Activated CD8-positive, alpha-beta T cell treated with anti-CD3 and anti-CD28 coated beads for 36 hours (primary cell): ENCODE measurements around the gene CX3CL1. TPM values are rescaled to one million over a fixed set of nuclear protein-coding genes. Genes with fewer than 3 reads are reported as not detected.

Source experiments
- ATAC-seq: fragments of 200-7000 bp; cut with Tn5 transposase; one replicate; pipeline ENCODE4 v1.10.0; 2021; ENCODE audit warnings: mild to moderate bottlenecking, moderate library complexity
- CTCF ChIA-PET: fragments of 350-600 bp; sonication (Branson Sonifier 250); formaldehyde crosslinking; loops from one replicate; lab custom pipeline; 2021; ENCODE audit warnings: antibody characterized with exemption; lab: Charles Lee
- POLR2A ChIA-PET: fragments of 350-600 bp; sonication (Branson Sonifier 250); formaldehyde crosslinking; loops from one replicate; lab custom pipeline; 2021; ENCODE audit warnings: antibody characterized with exemption; lab: Charles Lee
- DNase-seq: peaks from one replicate; pipeline ENCODE4 v3.0.0-alpha.2; 2020
- H3K27ac Mint-ChIP-seq: one replicate; pipeline ENCODE4 v1.8.0; 2021; ENCODE audit warnings: mild to moderate bottlenecking, mixed read lengths
- H3K27me3 Mint-ChIP-seq: one replicate; pipeline ENCODE4 v1.8.0; 2021; ENCODE audit warnings: mixed read lengths
- H3K36me3 Mint-ChIP-seq: one replicate; pipeline ENCODE4 v1.8.0; 2021; ENCODE audit warnings: low read depth, mixed read lengths
- H3K4me1 Mint-ChIP-seq: one replicate; pipeline ENCODE4 v1.8.0; 2021; ENCODE audit warnings: low read depth, mixed read lengths
- H3K4me3 Mint-ChIP-seq: one replicate; pipeline ENCODE4 v1.8.0; 2021; ENCODE audit warnings: mild to moderate bottlenecking, moderate library complexity, mixed read lengths
- H3K9me3 Mint-ChIP-seq: one replicate; pipeline ENCODE4 v1.8.0; 2021; ENCODE audit warnings: mixed read lengths
- intact Hi-C: fragments of 100-400 bp; cut with micrococcal nuclease; formaldehyde crosslinking; loops from one replicate; pipeline ENCODE4 v1.10.0; 2022
- total RNA-seq, 2 experiments: library from RNA; stranded (reverse); gene quantifications; one replicate each; pipeline ENCODE4 v1.2.3, GENCODE V29; 2021
- TF ChIP-seq, protein P1 (sequence below): fragments of 200-600 bp; IDR thresholded peaks from one replicate; pipeline ENCODE4 v1.8.0; 2022; ENCODE audit warnings: antibody characterized with exemption, mild to moderate bottlenecking

Gene CX3CL1
- total RNA-seq, 2 experiments from 2014 or later = 0.09 TPM; not detected in 1

DNA sequence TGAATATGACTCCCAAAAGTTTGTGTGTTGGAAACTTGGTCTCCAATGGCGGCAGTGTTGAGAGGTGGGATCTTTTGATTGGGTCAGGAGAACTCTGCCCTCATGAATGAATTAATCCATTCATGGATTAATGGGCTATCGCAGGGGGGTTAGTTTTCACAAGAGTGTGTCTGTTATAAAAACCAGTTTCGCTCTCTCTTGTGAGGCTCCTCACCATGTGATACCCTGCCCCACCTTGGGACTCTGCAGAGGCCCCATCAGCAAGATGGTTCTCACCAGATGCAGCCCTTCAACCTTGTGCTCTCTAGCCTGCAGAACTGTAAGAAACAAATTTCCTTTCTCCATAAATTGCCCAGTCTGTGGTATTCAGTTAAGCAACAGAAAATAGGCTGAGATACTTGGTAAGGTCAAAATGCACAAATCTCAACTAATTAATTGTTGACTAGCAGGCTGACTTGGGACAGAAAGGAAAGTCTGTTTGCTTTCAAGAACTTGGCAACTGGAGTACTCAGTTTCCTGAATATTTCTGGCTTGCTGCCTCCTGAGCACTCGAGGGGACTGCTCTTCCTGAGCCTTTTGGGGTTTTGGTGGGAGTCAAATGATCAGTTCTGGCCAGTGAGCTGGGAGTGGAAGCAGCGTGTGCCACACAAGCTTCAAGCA lies 18.5 kb downstream of the CX3CL1 start:
- Mint-ChIP-seq H3K4me1 (peaks cover 10% of the 10 kb centered on the region), H3K9me3 (no peaks in the 10 kb centered on the region), H3K4me3 (no peak overlapping the region), H3K36me3 (no peaks in the 10 kb centered on the region), H3K27ac (no peak overlapping the region), H3K27me3 (peaks cover 1% of the 10 kb centered on the region)
- intact Hi-C loops = no loop called here
- ATAC-seq (no peak), DNase-seq (no peak)
- POLR2A ChIA-PET = no interaction called here
- TF ChIP-seq, protein P1, sequence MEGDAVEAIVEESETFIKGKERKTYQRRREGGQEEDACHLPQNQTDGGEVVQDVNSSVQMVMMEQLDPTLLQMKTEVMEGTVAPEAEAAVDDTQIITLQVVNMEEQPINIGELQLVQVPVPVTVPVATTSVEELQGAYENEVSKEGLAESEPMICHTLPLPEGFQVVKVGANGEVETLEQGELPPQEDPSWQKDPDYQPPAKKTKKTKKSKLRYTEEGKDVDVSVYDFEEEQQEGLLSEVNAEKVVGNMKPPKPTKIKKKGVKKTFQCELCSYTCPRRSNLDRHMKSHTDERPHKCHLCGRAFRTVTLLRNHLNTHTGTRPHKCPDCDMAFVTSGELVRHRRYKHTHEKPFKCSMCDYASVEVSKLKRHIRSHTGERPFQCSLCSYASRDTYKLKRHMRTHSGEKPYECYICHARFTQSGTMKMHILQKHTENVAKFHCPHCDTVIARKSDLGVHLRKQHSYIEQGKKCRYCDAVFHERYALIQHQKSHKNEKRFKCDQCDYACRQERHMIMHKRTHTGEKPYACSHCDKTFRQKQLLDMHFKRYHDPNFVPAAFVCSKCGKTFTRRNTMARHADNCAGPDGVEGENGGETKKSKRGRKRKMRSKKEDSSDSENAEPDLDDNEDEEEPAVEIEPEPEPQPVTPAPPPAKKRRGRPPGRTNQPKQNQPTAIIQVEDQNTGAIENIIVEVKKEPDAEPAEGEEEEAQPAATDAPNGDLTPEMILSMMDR = no peak
- CTCF ChIA-PET = interaction anchor here (0.7 kb wide), 1 partner anchor 25 kb away, joined by 3 read pairs; no protein-coding TSS in a partner anchor

DNA sequence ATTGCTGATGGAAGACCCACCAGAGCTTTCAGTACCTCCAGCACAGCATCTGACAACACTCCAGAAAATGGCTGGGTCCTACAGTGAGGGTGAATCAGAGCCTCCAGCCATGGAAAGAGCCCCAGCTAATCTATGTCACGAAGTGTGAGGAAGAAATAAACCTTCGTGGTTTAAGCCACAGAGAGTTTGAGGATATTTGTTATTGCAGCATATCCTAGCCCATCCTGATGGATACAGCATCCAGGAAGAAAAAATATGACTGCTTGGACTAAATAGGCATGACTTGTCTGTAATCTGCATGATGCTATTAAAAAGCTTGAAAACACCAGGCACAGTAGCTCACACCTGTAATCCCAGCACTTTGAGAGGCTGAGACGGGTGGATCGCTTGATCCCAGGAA lies 19.0 kb downstream of the CX3CL1 start:
- no peak overlapping the region for H3K4me3 Mint-ChIP-seq
- no peaks in the 10 kb centered on the region for H3K36me3 Mint-ChIP-seq
- POLR2A ChIA-PET = no interaction called here
- peaks cover 1% of the 10 kb centered on the region for H3K27me3 Mint-ChIP-seq
- TF ChIP-seq, protein P1 = no peak
- CTCF ChIA-PET = interaction anchor here (0.6 to 0.7 kb wide), 2 partner anchors 25 to 266 kb away, joined by 3 read pairs; no protein-coding TSS in a partner anchor
- no peak for ATAC-seq
- intact Hi-C loops = no loop called here
- no peak for DNase-seq
- H3K27ac Mint-ChIP-seq = no peak overlapping the region
- H3K4me1 Mint-ChIP-seq = peaks cover 10% of the 10 kb centered on the region
- H3K9me3 Mint-ChIP-seq = no peaks in the 10 kb centered on the region

DNA sequence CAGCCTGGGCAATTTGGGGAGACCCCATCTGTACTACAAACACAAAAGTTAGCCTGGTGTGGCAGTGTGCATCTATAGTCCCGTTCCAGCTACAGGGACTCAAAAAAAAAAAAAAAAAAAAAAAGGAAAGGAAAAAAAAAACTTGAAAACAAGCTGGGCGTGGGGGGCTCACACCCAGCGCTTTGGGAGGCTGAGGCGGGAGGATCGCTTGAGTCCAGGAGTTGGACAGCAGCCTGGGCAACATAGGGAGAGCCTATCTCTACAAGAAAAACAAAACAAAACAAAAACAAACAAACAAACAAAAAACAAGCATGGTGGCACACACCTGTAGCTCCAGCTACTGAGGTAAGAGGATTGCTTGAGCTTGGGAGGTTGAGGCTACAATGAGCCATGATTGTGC lies 19.4 kb downstream of the CX3CL1 start:
- Mint-ChIP-seq H3K4me3 (no peak overlapping the region), H3K36me3 (no peaks in the 10 kb centered on the region), H3K27ac (no peak overlapping the region), H3K4me1 (peaks cover 7% of the 10 kb centered on the region), H3K27me3 (peaks cover 1% of the 10 kb centered on the region), H3K9me3 (no peaks in the 10 kb centered on the region)
- TF ChIP-seq, protein P1 = no peak
- DNase-seq (no peak), ATAC-seq (no peak)
- ChIA-PET POLR2A (no interaction called here), CTCF (interaction anchor here (0.6 kb wide), 1 partner anchor 266 kb away, joined by 3 read pairs; no protein-coding TSS in a partner anchor)
- intact Hi-C loops = no loop called here

DNA sequence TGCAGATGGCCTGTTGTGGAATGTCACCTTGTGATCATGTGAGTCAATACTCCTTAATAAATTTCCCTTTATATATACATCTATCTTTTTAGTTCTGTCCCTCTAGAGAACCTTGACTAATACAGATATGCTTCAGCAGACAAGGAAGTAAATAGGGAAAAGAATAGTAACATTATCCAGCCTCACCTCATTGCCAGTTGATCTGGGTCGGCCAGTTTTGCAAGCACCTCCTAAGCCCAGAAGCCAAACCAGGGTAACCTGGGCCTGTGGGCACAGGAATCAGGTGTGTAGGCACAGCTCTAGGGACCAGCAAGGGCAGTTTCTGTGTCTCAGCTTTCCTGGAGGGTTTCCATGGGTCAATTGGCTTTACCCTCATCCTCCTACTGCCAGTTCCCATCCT lies 20.4 kb downstream of the CX3CL1 start:
- TF ChIP-seq, protein P1 = no peak

DNA sequence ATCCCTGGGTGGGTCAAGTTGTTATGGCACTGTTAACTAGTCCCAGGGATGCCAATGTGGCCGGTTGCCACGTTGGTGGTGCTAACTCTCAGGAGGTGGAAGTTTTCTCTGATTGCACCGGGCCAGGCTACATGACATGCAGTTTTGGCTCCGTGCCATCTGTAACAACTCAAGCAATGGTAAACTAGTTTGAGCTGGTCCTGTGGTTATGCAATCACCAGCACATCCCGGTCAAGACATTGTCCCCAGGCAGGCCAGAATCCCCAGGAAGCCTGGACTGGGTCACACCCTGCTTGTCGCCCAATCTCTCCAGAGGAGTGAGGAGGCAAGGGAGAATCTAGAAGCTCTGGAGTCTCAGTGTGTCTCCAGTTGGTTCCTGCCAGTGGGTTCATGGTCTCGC lies 22.2 kb downstream of the CX3CL1 start:
- H3K27ac Mint-ChIP-seq = no peak overlapping the region
- H3K4me1 Mint-ChIP-seq = no peaks in the 10 kb centered on the region
- POLR2A ChIA-PET = no interaction called here
- no peak overlapping the region for H3K4me3 Mint-ChIP-seq
- intact Hi-C loops = no loop called here
- H3K27me3 Mint-ChIP-seq = peaks cover 1% of the 10 kb centered on the region
- TF ChIP-seq, protein P1 = no peak
- H3K36me3 Mint-ChIP-seq = no peaks in the 10 kb centered on the region
- no peak for ATAC-seq
- no peaks in the 10 kb centered on the region for H3K9me3 Mint-ChIP-seq
- no peak for DNase-seq
- CTCF ChIA-PET = interaction anchor here (1.4 kb wide), 1 partner anchor 23 kb away, joined by 4 read pairs; no protein-coding TSS in a partner anchor

More for the DNA sequence above, 20.4 kb downstream of the CX3CL1 start:
- H3K27ac Mint-ChIP-seq = no peak overlapping the region
- ChIA-PET CTCF (no interaction called here), POLR2A (interaction anchor here (0.6 kb wide), 1 partner anchor 189 kb away, joined by 4 read pairs; no protein-coding TSS in a partner anchor)
- H3K36me3 Mint-ChIP-seq = no peaks in the 10 kb centered on the region
- ATAC-seq = no peak
- peaks cover 7% of the 10 kb centered on the region for H3K4me1 Mint-ChIP-seq
- peaks cover 1% of the 10 kb centered on the region for H3K27me3 Mint-ChIP-seq
- intact Hi-C loops = no loop called here
- H3K4me3 Mint-ChIP-seq = no peak overlapping the region
- no peaks in the 10 kb centered on the region for H3K9me3 Mint-ChIP-seq
- DNase-seq = no peak
